Left lung (tissue), 14 donors: ENCODE measurements around the gene TRIM25. TPM values are rescaled to one million over a fixed set of nuclear protein-coding genes. Genes with fewer than 3 reads are reported as not detected.

ENCODE experiments used
- ATAC-seq: fragments of 200-7000 bp; cut with Tn5 transposase; one replicate; pipeline ENCODE4 v1.9.1; 2020; ENCODE audit warnings: moderate library complexity
- DNase-seq, 4 donors: peaks; one replicate each; pipeline ENCODE4 v3.0.0-alpha.2; 2013 to 2020
- H3K27ac ChIP-seq, 2 donors: fragments of 200-600 bp; sonication (generic) in 1 of 2; one replicate each; pipeline versions ENCODE4 v1.5.0 to v1.8.0; 2020 to 2021
- H3K27me3 ChIP-seq, 2 donors: fragments of 200-600 bp; sonication (generic) in 1 of 2; one replicate each; pipeline versions ENCODE4 v1.5.0 to v1.8.0; 2020 to 2021
- H3K36me3 ChIP-seq, 2 donors: fragments of 200-600 bp; sonication (generic) in 1 of 2; one replicate each; pipeline versions ENCODE4 v1.5.0 to v1.8.0; 2020 to 2021
- H3K4me1 ChIP-seq, 2 donors: fragments of 200-600 bp; one replicate each; pipeline ENCODE4 v1.8.0; 2021
- H3K4me3 ChIP-seq, 2 donors: fragments of 200-600 bp; sonication (generic) in 1 of 2; one replicate each; pipeline versions ENCODE4 v1.5.0 to v1.8.0; 2020 to 2021; ENCODE audit warnings: mild to moderate bottlenecking in 1 of 2
- H3K9me3 ChIP-seq, 2 donors: fragments of 200-600 bp; sonication (generic) in 1 of 2; one replicate each; pipeline versions ENCODE4 v1.5.0 to v1.8.0; 2020 to 2021
- CTCF ChIP-seq, 2 donors: fragments of 200-600 bp; sonication (generic) in 1 of 2; IDR thresholded peaks; one replicate each; pipeline versions ENCODE4 v1.5.0 to v1.8.0; 2021; ENCODE audit warnings: antibody characterized with exemption in 2 of 2
- intact Hi-C, 2 donors: fragments of 100-400 bp; cut with DNase I; formaldehyde crosslinking; loops; one replicate each; pipeline versions ENCODE4 v1.11.2 to v1.14.2; 2022
- long read RNA-seq, 12 donors: library from polyadenylated mRNA in 2 of 12; unstranded in 2 of 12; transcript quantifications; one replicate each; pipeline ENCODE4 v2.0.0 and lab custom pipeline, GENCODE V29; 2019 to 2026
- polyA plus RNA-seq, 6 donors: library from polyadenylated mRNA; unstranded; fragments of 120-200 nt; gene quantifications; one replicate each; pipeline ENCODE4 v1.2.1, GENCODE V29; 2013; ENCODE audit not compliant: insufficient read length in 6 of 6
- total RNA-seq, 2 donors: library from RNA; stranded (reverse); fragmentation: NEBNext Ultra II Directional; extraction: Animal tissue kit (Norgen Biotek cat#: 25700); gene quantifications; one replicate each; pipeline ENCODE4 v1.2.1, GENCODE V29; 2021
- donor health status: DM: no; HTN: yes; CAD: no.
- donor health status: DM: no; HTN: no; CAD: no.

The TRIM25 gene
- 100 to 1,000 TPM in 1 of 2 donors, 10 to 100 TPM in 1; 71.4 to 127 TPM for total RNA-seq
- 10 to 100 TPM; 42.3 to 55.3 (median 43.9) TPM for polyA plus RNA-seq
- long read RNA-seq, donor 1, full-length matches to known transcripts = 5 of 15 reads
- long read RNA-seq, donor 1, partial matches to known transcripts = 10 of 15 reads
- long read RNA-seq, donor 1, other reads (novel, unspliced or antisense) = 0 of 15 reads
- long read RNA-seq, donor 2, full-length matches to known transcripts = 15 of 22 reads
- long read RNA-seq, donor 2, partial matches to known transcripts = 7 of 22 reads
- long read RNA-seq, donor 2, other reads (novel, unspliced or antisense) = 0 of 22 reads
- long read RNA-seq, donor 3, full-length matches to known transcripts = 5 of 10 reads
- long read RNA-seq, donor 3, partial matches to known transcripts = 5 of 10 reads
- long read RNA-seq, donor 3, other reads (novel, unspliced or antisense) = 0 of 10 reads
- long read RNA-seq, donor 4, partial matches to known transcripts = 5 of 5 reads
- long read RNA-seq, donor 4, other reads (novel, unspliced or antisense) = 0 of 5 reads
- long read RNA-seq, donor 5, partial matches to known transcripts = 0 of 3 reads
- long read RNA-seq, donor 5, other reads (novel, unspliced or antisense) = 0 of 3 reads
- long read RNA-seq, donor 6, full-length matches to known transcripts = 1 of 8 reads
- long read RNA-seq, donor 6, partial matches to known transcripts = 7 of 8 reads
- long read RNA-seq, donor 6, other reads (novel, unspliced or antisense) = 0 of 8 reads
- long read RNA-seq, donor 7, full-length matches to known transcripts = 2 of 2 reads
- long read RNA-seq, donor 7, partial matches to known transcripts = 0 of 2 reads
- long read RNA-seq, donor 7, other reads (novel, unspliced or antisense) = 0 of 2 reads
- long read RNA-seq, donor 8, full-length matches to known transcripts = 4 of 10 reads
- long read RNA-seq, donor 8, partial matches to known transcripts = 6 of 10 reads
- long read RNA-seq, donor 8, other reads (novel, unspliced or antisense) = 0 of 10 reads
- long read RNA-seq, donor 9 = 0 reads
- long read RNA-seq, donor 10, partial matches to known transcripts = 3 of 4 reads
- long read RNA-seq, donor 10, other reads (novel, unspliced or antisense) = 1 of 4 reads
- long read RNA-seq, donor 11 = 0 reads
- long read RNA-seq, donor 12, full-length matches to known transcripts = 5 of 5 reads
- long read RNA-seq, donor 12, partial matches to known transcripts = 0 of 5 reads
- long read RNA-seq, donor 12, other reads (novel, unspliced or antisense) = 0 of 5 reads

GRCh38 chr17:56913867-56914580, at the start of gene TRIM25:
Gene TRIM25, minus strand, starts transcription at chr17:56914049. Its CDS starts 61 bp downstream, at chr17:56913988.
- Histone ChIP-seq H3K4me1 (peaks cover 26 to 75% of the 10 kb centered on the region in 2 donors), H3K4me3 (peak within 1 kb of the TSS; percentile 91 to 98), H3K9me3 (no peaks in the 10 kb centered on the region), H3K36me3 (peaks cover 0 to 10% of the 10 kb centered on the region in 2 donors), H3K27ac (peak within 1 kb of the TSS; percentile 93 to 100), H3K27me3 (no peaks in the 10 kb centered on the region)
- no peak for TF ChIP-seq CTCF (IDR thresholded peaks at IDR 0.05)
- DNase-seq (peak; percentile 88 to 98 (median 96)), ATAC-seq (peak; percentile 89)
- intact Hi-C loops = no loop called here

DNA sequence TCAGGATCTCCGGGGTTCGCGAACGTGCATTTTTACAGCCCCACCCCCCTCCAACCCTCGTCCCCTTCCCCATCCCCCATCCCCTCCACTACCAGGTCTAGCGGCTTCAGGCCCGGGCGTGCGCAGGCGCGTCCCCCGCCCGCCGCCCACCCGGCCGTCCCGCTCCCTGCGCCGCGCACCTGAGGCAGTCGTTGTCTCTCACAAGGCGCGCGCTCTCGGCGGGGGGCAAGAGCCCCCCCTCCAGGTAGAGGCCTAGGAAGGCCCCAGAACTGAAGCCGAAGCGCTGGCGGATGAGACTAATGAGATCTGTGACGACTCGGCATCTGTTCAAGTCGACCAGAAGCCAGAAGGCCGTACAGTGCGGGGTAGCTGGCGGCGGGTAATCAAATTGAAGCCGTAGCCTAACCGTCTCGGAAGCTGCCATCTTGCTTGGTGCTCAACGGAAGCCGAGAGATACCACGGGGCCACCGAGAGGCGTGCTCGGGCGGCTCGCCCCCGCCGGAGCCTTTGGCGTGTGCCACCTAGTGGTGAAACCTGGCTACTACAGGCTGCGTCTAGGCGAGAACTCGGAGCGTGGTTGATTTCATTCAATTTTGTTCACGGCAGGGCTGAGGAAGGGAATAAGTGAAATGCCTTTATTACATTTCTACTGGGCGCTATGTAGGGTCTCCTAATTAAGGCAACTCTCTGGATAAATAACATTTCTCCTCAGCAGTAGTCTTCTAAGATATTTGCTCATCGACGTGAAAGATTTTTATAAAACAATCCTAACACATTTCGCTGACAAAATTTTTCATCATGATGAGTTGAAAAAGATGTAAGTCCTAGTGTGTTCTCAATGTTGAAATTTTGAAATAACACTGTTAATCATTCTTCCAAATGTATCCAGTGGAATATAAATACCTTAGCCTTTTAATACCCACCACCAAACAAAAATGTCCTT, 47.0 kb upstream of the TRIM25 start, which contains the start of gene COIL:
TSS of gene COIL (minus strand) at position 455 of the 943 bp plus-strand sequence. CDS start at position 424, 31 bp downstream.
- Histone ChIP-seq H3K4me3 (peak within 1 kb of the TSS; percentile 73 to 79), H3K36me3 (no peaks in the 10 kb centered on the region), H3K4me1 (peaks cover 8 to 27% of the 10 kb centered on the region in 2 donors), H3K27me3 (no peaks in the 10 kb centered on the region), H3K9me3 (no peaks in the 10 kb centered on the region), H3K27ac (peak within 1 kb of the TSS; percentile 83 to 85)
- intact Hi-C loops = no loop called here
- DNase-seq = peak; percentile 89 to 99 (median 94)
- peak; percentile 100 for ATAC-seq
- peak; percentile 99 for TF ChIP-seq CTCF (IDR thresholded peaks at IDR 0.05)

DNA sequence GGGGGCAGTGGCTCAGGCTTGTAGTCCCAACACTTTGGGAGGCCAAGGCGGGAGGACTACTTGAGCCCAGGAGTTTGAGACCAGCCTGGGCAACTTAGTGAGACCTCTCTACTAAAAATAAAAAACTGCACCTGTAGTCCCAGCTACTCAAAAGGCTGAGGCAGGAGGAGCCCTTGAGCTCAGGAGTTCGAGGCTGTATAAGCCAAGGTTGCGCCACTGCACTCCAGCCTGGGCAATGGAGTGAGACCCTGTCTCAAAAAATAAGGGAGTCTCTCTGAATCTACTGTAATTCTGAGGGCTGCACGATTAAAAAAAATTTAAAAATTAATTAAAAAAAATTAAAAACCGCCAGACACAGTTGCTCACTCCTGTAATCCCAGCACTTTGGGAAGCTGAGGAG, 43.1 kb upstream of the TRIM25 start:
- intact Hi-C loops = loop anchor here in 1 of 2 donors (10.0 kb wide), 1 partner anchor 142 kb away; no protein-coding TSS in a partner anchor
- peaks cover 0 to 6% of the 10 kb centered on the region in 2 donors for H3K36me3 ChIP-seq
- DNase-seq = no peak
- no peak for ATAC-seq
- no peak for TF ChIP-seq CTCF (IDR thresholded peaks at IDR 0.05)
- H3K27me3 ChIP-seq = no peaks in the 10 kb centered on the region
- H3K9me3 ChIP-seq = no peaks in the 10 kb centered on the region
- H3K4me1 ChIP-seq = peaks cover 8 to 27% of the 10 kb centered on the region in 2 donors
- H3K27ac ChIP-seq = no peak overlapping the region
- H3K4me3 ChIP-seq = no peak overlapping the region

GRCh38 chr17:56949595-56949994, 35.7 kb upstream of the TRIM25 start:
- DNase-seq = no peak
- TF ChIP-seq CTCF (IDR thresholded peaks at IDR 0.05) = no peak

More at GRCh38 chr17:56949595-56949994, 35.7 kb upstream of the TRIM25 start:
- H3K4me3 ChIP-seq = no peak overlapping the region
- ATAC-seq = no peak
- peaks cover 0 to 62% of the 10 kb centered on the region in 2 donors for H3K36me3 ChIP-seq
- H3K4me1 ChIP-seq = peaks cover 0 to 3% of the 10 kb centered on the region in 2 donors
- intact Hi-C loops = no loop called here
- no peak overlapping the region for H3K27ac ChIP-seq
- H3K9me3 ChIP-seq = no peaks in the 10 kb centered on the region
- H3K27me3 ChIP-seq = no peaks in the 10 kb centered on the region
